ENCODE measurements around the gene FBXO5.
A peak's percentile ranks its signal among the peaks of the same experiment; 100 is the strongest.
"Not testable (repeated sequence)": the region's sequence is repeated elsewhere in the genome, so short reads cannot be mapped to it uniquely, and the experiment has no call there.

FBXO5 gene

GRCh38 chr6:152986978-152987377 is 4.1 kb upstream of the FBXO5 start:
- DNase-seq (ENCODE audit: low spot score): no peak

GRCh38 chr6:152985300-152985699 is 2.5 kb upstream of the FBXO5 start:
- not testable (repeated sequence) for DNase-seq (ENCODE audit: low spot score)

GRCh38 chr6:152984513-152984872 is 1.7 kb upstream of the FBXO5 start:
- DNase-seq (ENCODE audit: low spot score): no peak

- peak; percentile 83 for DNase-seq (ENCODE audit: low spot score)
Measured at GRCh38 chr6:152983637-152984512, 1.0 kb upstream of the FBXO5 start.

GRCh38 chr6:152981989-152982903 is 595 bp downstream of the FBXO5 start:
- no peak for DNase-seq (ENCODE audit: low spot score)

GRCh38 chr6:152981219-152981618 is 1.6 kb downstream of the FBXO5 start:
- no peak for DNase-seq (ENCODE audit: low spot score)

GRCh38 chr6:152980656-152981055 is 2.2 kb downstream of the FBXO5 start:
- DNase-seq (ENCODE audit: low spot score): no peak

- DNase-seq (ENCODE audit: low spot score): no peak
Measured at GRCh38 chr6:152979116-152979515, 3.7 kb downstream of the FBXO5 start.

GRCh38 chr6:152978058-152978457 is 4.8 kb downstream of the FBXO5 start:
- DNase-seq (ENCODE audit: low spot score): no peak

- DNase-seq (ENCODE audit: low spot score): no peak
Measured at GRCh38 chr6:152977556-152977955, 5.3 kb downstream of the FBXO5 start.

GRCh38 chr6:152976749-152977148 is 6.1 kb downstream of the FBXO5 start:
- DNase-seq (ENCODE audit: low spot score): no peak

GRCh38 chr6:152975204-152975915 is 7.5 kb downstream of the FBXO5 start:
- DNase-seq (ENCODE audit: low spot score): no peak

- no peak for DNase-seq (ENCODE audit: low spot score)
Measured at GRCh38 chr6:152973916-152974315, 8.9 kb downstream of the FBXO5 start.

GRCh38 chr6:152969688-152970418 is 13.0 kb downstream of the FBXO5 start:
- no peak for DNase-seq (ENCODE audit: low spot score)

- not testable (repeated sequence) for DNase-seq (ENCODE audit: low spot score)
Measured at GRCh38 chr6:152966168-152966894, 16.5 kb downstream of the FBXO5 start.

- no peak for DNase-seq (ENCODE audit: low spot score)
Measured at GRCh38 chr6:152959333-152959732, 23.5 kb downstream of the FBXO5 start.

GRCh38 chr6:152957796-152958195 is 25.0 kb downstream of the FBXO5 start:
- no peak for DNase-seq (ENCODE audit: low spot score)

- no peak for DNase-seq (ENCODE audit: low spot score)
Measured at GRCh38 chr6:152954443-152954842, 28.4 kb downstream of the FBXO5 start.

GRCh38 chr6:152952866-152953509 is 29.9 kb downstream of the FBXO5 start:
- DNase-seq (ENCODE audit: low spot score): no peak

GRCh38 chr6:152952045-152952444 is 30.8 kb downstream of the FBXO5 start:
- DNase-seq (ENCODE audit: low spot score): no peak
